DOHH2 (cell line): ENCODE data around the gene CELF5.

Source experiments
- H3F3A ChIP-seq: fragments of 200-600 bp; sonication (generic), shearing (Covaris generic); 2 replicates; pipeline ENCODE4 v1.6.0; 2016; ENCODE audit warnings: antibody characterized with exemption, mild to moderate bottlenecking; ENCODE audit not compliant: control insufficient read depth, insufficient read depth
- H3K27ac ChIP-seq: fragments of 200-600 bp; sonication (generic); 2 replicates; pipeline ENCODE4 v1.5.1; 2014; ENCODE audit warnings: low read depth, mild to moderate bottlenecking, low read length, moderate library complexity
- H3K27me3 ChIP-seq: fragments of 200-600 bp; sonication (generic); 2 replicates; pipeline ENCODE4 v1.6.1; 2014; ENCODE audit warnings: mild to moderate bottlenecking, low read length, mixed read lengths; ENCODE audit not compliant: control insufficient read depth
- H3K36me3 ChIP-seq: fragments of 200-600 bp; sonication (generic); 2 replicates; pipeline ENCODE4 v1.6.1; 2014; ENCODE audit warnings: mild to moderate bottlenecking, low read length, moderate library complexity, mixed read lengths; ENCODE audit not compliant: control insufficient read depth
- H3K4me1 ChIP-seq: fragments of 200-600 bp; sonication (generic); 2 replicates; pipeline ENCODE4 v1.6.1; 2014; ENCODE audit warnings: mild to moderate bottlenecking, low read length, mixed read lengths; ENCODE audit not compliant: control insufficient read depth
- H3K4me2 ChIP-seq: fragments of 200-600 bp; sonication (generic); 2 replicates; pipeline ENCODE4 v1.6.0; 2014; ENCODE audit warnings: mild to moderate bottlenecking, low read length, moderate library complexity
- H3K4me3 ChIP-seq: fragments of 200-600 bp; sonication (generic); 2 replicates; pipeline ENCODE4 v1.5.1; 2014; ENCODE audit warnings: mild to moderate bottlenecking, low read length, mixed read lengths
- H3K79me2 ChIP-seq: fragments of 200-600 bp; sonication (generic); 2 replicates; pipeline ENCODE4 v1.6.1; 2014; ENCODE audit warnings: mild to moderate bottlenecking, low read length, mixed read lengths; ENCODE audit not compliant: control insufficient read depth
- H3K9me2 ChIP-seq: fragments of 200-600 bp; sonication (generic); replicated peaks from 2 replicates; pipeline ENCODE4 v1.6.1; 2014; ENCODE audit warnings: mild to moderate bottlenecking, low read length, mixed read lengths; ENCODE audit not compliant: control insufficient read depth
- H3K9me3 ChIP-seq: fragments of 200-600 bp; sonication (generic); 2 replicates; pipeline ENCODE4 v1.6.1; 2014; ENCODE audit warnings: antibody characterized with exemption, low read length, mixed read lengths; ENCODE audit not compliant: control insufficient read depth, insufficient read depth
- H4K20me1 ChIP-seq: fragments of 200-600 bp; sonication (generic); 2 replicates; pipeline ENCODE4 v1.6.0; 2014; ENCODE audit warnings: low read depth, mild to moderate bottlenecking, antibody characterized with exemption, low read length, moderate library complexity; ENCODE audit not compliant: control insufficient read depth, insufficient read depth
- CTCF ChIP-seq: fragments of 200-600 bp; sonication (generic); IDR thresholded peaks from one replicate; pipeline ENCODE4 v1.5.1; 2014; ENCODE audit warnings: antibody characterized with exemption, mild to moderate bottlenecking, low read depth, low read length; ENCODE audit not compliant: poor library complexity, severe bottlenecking
- EZH2phosphoT487 ChIP-seq: fragments of 200-600 bp; sonication (generic); IDR thresholded peaks from 2 replicates; pipeline ENCODE4 v1.6.1; 2017; ENCODE audit warnings: borderline replicate concordance, mild to moderate bottlenecking, antibody characterized with exemption, low read length, moderate library complexity, mixed read lengths

Gene CELF5

GRCh38 chr19:3243819-3244700 lies 19.6 kb downstream of the CELF5 start:
- H3K27ac ChIP-seq, result no peak overlapping the region
- no peaks in the 10 kb centered on the region for H3K36me3 ChIP-seq
- H3K4me3 ChIP-seq, result no peak overlapping the region
- no peaks in the 10 kb centered on the region for H3K9me2 ChIP-seq
- TF ChIP-seq CTCF, result no peak
- H3K79me2 ChIP-seq, result no peaks in the 10 kb centered on the region
- no peak overlapping the region for H3K4me2 ChIP-seq
- no peaks in the 10 kb centered on the region for H3F3A ChIP-seq
- H3K27me3 ChIP-seq, result no peaks in the 10 kb centered on the region
- H3K9me3 ChIP-seq, result peaks cover 6% of the 10 kb centered on the region; the same call in 1 of the 2 replicates
- H3K4me1 ChIP-seq, result no peaks in the 10 kb centered on the region
- H4K20me1 ChIP-seq, result peaks cover 4% of the 10 kb centered on the region; the same call in 1 of the 2 replicates

- no peak overlapping the region for H3K27ac ChIP-seq
- H4K20me1 ChIP-seq, result peaks cover 4% of the 10 kb centered on the region; the same call in 1 of the 2 replicates
- H3K4me3 ChIP-seq, result no peak overlapping the region
- no peaks in the 10 kb centered on the region for H3K9me2 ChIP-seq
- no peaks in the 10 kb centered on the region for H3K79me2 ChIP-seq
- no peaks in the 10 kb centered on the region for H3F3A ChIP-seq
- TF ChIP-seq CTCF (no peak), EZH2phosphoT487 (no peak)
- H3K9me3 ChIP-seq, result peaks cover 6% of the 10 kb centered on the region; the same call in 1 of the 2 replicates
- H3K4me1 ChIP-seq, result no peaks in the 10 kb centered on the region
- no peaks in the 10 kb centered on the region for H3K36me3 ChIP-seq
- no peaks in the 10 kb centered on the region for H3K27me3 ChIP-seq
- no peak overlapping the region for H3K4me2 ChIP-seq
Measured at GRCh38 chr19:3245050-3245449, 20.6 kb downstream of the CELF5 start.

GRCh38 chr19:3248728-3249326 lies 24.4 kb downstream of the CELF5 start:
- Histone ChIP-seq H3K4me2 (no peak overlapping the region), H3K79me2 (no peaks in the 10 kb centered on the region)

GRCh38 chr19:3249408-3249807 lies 24.9 kb downstream of the CELF5 start:
- no peak overlapping the region for H3K4me2 ChIP-seq
- H3K4me3 ChIP-seq, result no peak overlapping the region

More at GRCh38 chr19:3248728-3249326, 24.4 kb downstream of the CELF5 start:
- Histone ChIP-seq H3K9me2 (no peaks in the 10 kb centered on the region), H3K27ac (no peak overlapping the region), H3K4me1 (no peaks in the 10 kb centered on the region), H3F3A (no peaks in the 10 kb centered on the region), H3K4me3 (no peak overlapping the region), H3K9me3 (peaks cover 10% of the 10 kb centered on the region; the same call in 1 of the 2 replicates), H4K20me1 (peaks cover 4% of the 10 kb centered on the region; the same call in 1 of the 2 replicates), H3K27me3 (no peaks in the 10 kb centered on the region), H3K36me3 (no peaks in the 10 kb centered on the region)
- no peak for TF ChIP-seq EZH2phosphoT487

More at GRCh38 chr19:3249408-3249807, 24.9 kb downstream of the CELF5 start:
- TF ChIP-seq EZH2phosphoT487, result no peak
- no peak for TF ChIP-seq CTCF
- Histone ChIP-seq H3K79me2 (no peaks in the 10 kb centered on the region), H3K36me3 (no peaks in the 10 kb centered on the region), H3K4me1 (no peaks in the 10 kb centered on the region), H4K20me1 (peaks cover 4% of the 10 kb centered on the region; the same call in 1 of the 2 replicates), H3K27ac (no peak overlapping the region), H3K27me3 (no peaks in the 10 kb centered on the region), H3K9me3 (peaks cover 7% of the 10 kb centered on the region; the same call in 1 of the 2 replicates), H3F3A (no peaks in the 10 kb centered on the region), H3K9me2 (no peaks in the 10 kb centered on the region)
